ENCODE measurements around the gene NEK7.

DNA sequence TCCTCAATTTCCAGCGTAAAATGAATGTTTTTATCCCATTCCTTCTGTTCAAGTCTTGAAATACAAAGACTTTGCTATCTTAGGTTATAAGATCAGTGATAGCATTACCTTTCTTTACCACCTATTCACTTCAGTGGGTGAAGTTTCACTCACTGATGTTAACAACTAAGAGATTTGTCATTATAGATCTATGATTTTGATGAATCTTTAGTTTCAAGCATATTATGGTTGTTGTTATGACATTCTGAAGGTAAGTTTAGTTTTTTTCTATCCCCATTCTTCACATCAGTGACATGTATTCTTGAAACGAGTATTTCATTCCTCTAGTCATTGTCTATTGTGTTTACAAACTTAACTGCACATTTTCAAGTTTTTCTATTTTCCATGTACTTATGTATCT, 201.1 kb downstream of the NEK7 start:
- TF ChIP-seq ELK1 (CRISPR knock-in tag; IDR thresholded peaks at IDR 0.05) (no peak), FOS (IDR thresholded peaks at IDR 0.05; ENCODE audit: extremely low read depth, insufficient read length) (no peak), CHD2 (IDR thresholded peaks at IDR 0.05; ENCODE audit: low read depth, low read length) (no peak), ZNF23 (CRISPR knock-in tag; IDR thresholded peaks at IDR 0.05) (no peak)
- TF ChIP-seq, protein P1, sequence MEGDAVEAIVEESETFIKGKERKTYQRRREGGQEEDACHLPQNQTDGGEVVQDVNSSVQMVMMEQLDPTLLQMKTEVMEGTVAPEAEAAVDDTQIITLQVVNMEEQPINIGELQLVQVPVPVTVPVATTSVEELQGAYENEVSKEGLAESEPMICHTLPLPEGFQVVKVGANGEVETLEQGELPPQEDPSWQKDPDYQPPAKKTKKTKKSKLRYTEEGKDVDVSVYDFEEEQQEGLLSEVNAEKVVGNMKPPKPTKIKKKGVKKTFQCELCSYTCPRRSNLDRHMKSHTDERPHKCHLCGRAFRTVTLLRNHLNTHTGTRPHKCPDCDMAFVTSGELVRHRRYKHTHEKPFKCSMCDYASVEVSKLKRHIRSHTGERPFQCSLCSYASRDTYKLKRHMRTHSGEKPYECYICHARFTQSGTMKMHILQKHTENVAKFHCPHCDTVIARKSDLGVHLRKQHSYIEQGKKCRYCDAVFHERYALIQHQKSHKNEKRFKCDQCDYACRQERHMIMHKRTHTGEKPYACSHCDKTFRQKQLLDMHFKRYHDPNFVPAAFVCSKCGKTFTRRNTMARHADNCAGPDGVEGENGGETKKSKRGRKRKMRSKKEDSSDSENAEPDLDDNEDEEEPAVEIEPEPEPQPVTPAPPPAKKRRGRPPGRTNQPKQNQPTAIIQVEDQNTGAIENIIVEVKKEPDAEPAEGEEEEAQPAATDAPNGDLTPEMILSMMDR (IDR thresholded peaks at IDR 0.05 in 2 of 3, conservative IDR thresholded peaks at IDR 0.05 in 1 of 3; ENCODE audit: insufficient read depth in 2 of 3, low read depth in 1 of 3, low read length in 3 of 3) = no peak
